Body of pancreas (tissue), 4 donors: ENCODE data around the gene PTPRN2. TPM values are rescaled to one million over a fixed set of nuclear protein-coding genes. Genes with fewer than 3 reads are reported as not detected.

Experiments
- ATAC-seq: fragments of 150-250 bp; one replicate; pipeline ENCODE4 v1.9.1; 2016
- DNase-seq, 4 donors: peaks; one replicate each; pipeline ENCODE4 v3.0.0-alpha.2; 2019
- H3K27ac ChIP-seq, 4 donors: fragments of 200-600 bp; sonication (generic); 1 replicate in 3 of 4; 2 replicates in 1 of 4; pipeline versions ENCODE4 v1.5.1 to v1.6.1; 2016 to 2019; ENCODE audit warnings: mild to moderate bottlenecking in 1 of 4, mixed read lengths in 1 of 4, moderate library complexity in 1 of 4
- H3K27me3 ChIP-seq, 2 donors: fragments of 200-600 bp; sonication (generic); one replicate each; pipeline ENCODE4 v1.6.0; 2016; ENCODE audit warnings: mild to moderate bottlenecking in 1 of 2
- H3K36me3 ChIP-seq, 2 donors: fragments of 200-600 bp; sonication (generic); replicated peaks in 1 of 2; 2 replicates each; pipeline ENCODE4 v1.5.1; 2016; ENCODE audit warnings: low read depth in 2 of 2; ENCODE audit not compliant: insufficient read depth in 1 of 2
- H3K4me1 ChIP-seq: fragments of 200-600 bp; sonication (generic); one replicate; pipeline ENCODE4 v1.6.0; 2016
- H3K4me3 ChIP-seq, 2 donors: fragments of 200-600 bp; sonication (generic); 1 replicate in 1 of 2; 2 replicates in 1 of 2; pipeline ENCODE4 v1.5.1; 2016 to 2019
- H3K9me3 ChIP-seq, 3 donors: fragments of 200-600 bp; sonication (generic); 1 replicate in 2 of 3; 2 replicates in 1 of 3; pipeline ENCODE4 v1.5.1; 2016
- CTCF ChIP-seq, 7 experiments: fragments of 450-650 bp in 4 of 7; fragments of 200-600 bp in 3 of 7; sonication (generic) in 3 of 7; IDR thresholded peaks; one replicate each; pipeline ENCODE4 v1.5.1; 2016 to 2019; ENCODE audit warnings: antibody characterized with exemption in 7 of 7
- POLR2A ChIP-seq, 3 donors: fragments of 450-650 bp; IDR thresholded peaks; one replicate each; pipeline ENCODE4 v1.6.1; 2016; ENCODE audit warnings: antibody characterized with exemption in 3 of 3, mild to moderate bottlenecking in 2 of 3
- WGBS, 2 donors: methylation state at CpG; one replicate each; pipeline ENCODE4 v1.1.5; 2017; 5-methylcytosine and 5-hydroxymethylcytosine counted together
- intact Hi-C: fragments of 100-400 bp; cut with DNase I; formaldehyde crosslinking; loops from one replicate; pipeline ENCODE4 v1.15.1; 2023
- total RNA-seq, 2 donors: library from RNA; depleted of rRNA; stranded (reverse); fragments of >200 nt; gene quantifications; one replicate each; pipeline ENCODE4 v1.1.0, GENCODE V29; 2016

The PTPRN2 gene
- total RNA-seq, 2 donors from 2014 or later = 31.6 to 76.1 TPM

GRCh38 chr7:158002486-158003080 is 585.0 kb downstream of the PTPRN2 start:
- Histone ChIP-seq H3K9me3 (no peaks in the 10 kb centered on the region), H3K4me3 (no peak overlapping the region), H3K27ac (no peak overlapping the region), H3K4me1 (no peaks in the 10 kb centered on the region), H3K36me3 (no peaks in the 10 kb centered on the region), H3K27me3 (no peaks in the 10 kb centered on the region)
- no peak for TF ChIP-seq CTCF (IDR thresholded peaks at IDR 0.05)
- no peak for TF ChIP-seq POLR2A (IDR thresholded peaks at IDR 0.05)
- WGBS, 2 donors = 81 to 91% methylated on average over 16 to 17 of the region's 17 CpGs
- intact Hi-C loops = no loop called here
- ATAC-seq (no peak), DNase-seq (no peak)

DNA sequence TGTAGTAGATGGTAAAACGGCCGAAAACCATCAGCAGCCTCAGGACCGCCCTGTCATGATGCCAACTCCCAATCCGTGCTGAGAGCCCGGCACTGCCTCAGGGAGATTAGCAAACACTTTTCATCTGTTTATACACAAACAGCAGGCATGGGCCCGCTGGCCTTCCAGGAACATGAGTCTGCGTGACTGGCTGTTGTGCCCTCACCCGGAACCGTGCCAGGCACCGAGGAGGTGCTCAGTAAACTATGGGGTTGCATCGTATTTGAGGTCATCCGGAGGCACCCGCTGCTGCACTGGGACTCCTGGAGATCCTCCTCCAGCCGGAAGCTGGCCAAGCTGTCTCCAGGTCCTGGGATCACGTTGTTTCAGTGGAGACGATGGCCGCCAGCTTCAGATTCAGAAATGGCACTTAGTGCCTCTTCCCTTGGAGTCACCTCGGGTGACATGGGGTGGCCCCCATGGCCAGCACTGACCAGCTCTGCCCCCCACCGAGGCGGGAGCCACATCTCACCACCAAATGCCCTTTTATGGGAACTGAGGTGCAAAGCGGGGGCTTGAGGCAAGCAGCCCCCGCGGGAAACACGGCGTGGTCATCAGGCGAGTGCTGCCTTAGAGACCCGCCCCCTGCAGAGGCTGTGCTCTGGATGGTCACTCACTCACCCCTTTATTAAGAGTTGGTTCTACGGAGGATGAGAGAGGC is 585.9 kb downstream of the PTPRN2 start:
- H3K4me3 ChIP-seq = no peak overlapping the region
- 89 to 90% methylated on average over 19 to 28 of the region's 28 CpGs for WGBS, 2 donors
- peak in 3 of 4 donors; percentile 29 to 40 (median 40) for DNase-seq
- no peaks in the 10 kb centered on the region for H3K36me3 ChIP-seq
- TF ChIP-seq CTCF (IDR thresholded peaks at IDR 0.05) (no peak), POLR2A (IDR thresholded peaks at IDR 0.05) (no peak)
- no peak for ATAC-seq
- no peaks in the 10 kb centered on the region for H3K27me3 ChIP-seq
- no peaks in the 10 kb centered on the region for H3K9me3 ChIP-seq
- intact Hi-C loops = no loop called here
- no peak overlapping the region for H3K27ac ChIP-seq
- H3K4me1 ChIP-seq = no peaks in the 10 kb centered on the region

- Histone ChIP-seq H3K9me3 (no peaks in the 10 kb centered on the region), H3K27ac (no peak overlapping the region), H3K27me3 (no peaks in the 10 kb centered on the region), H3K4me1 (no peaks in the 10 kb centered on the region), H3K4me3 (no peak overlapping the region), H3K36me3 (no peaks in the 10 kb centered on the region)
- ATAC-seq (no peak), DNase-seq (no peak)
- 81 to 93% methylated on average over 9 of the region's 12 CpGs for WGBS, 2 donors
- intact Hi-C loops = no loop called here
- TF ChIP-seq POLR2A (IDR thresholded peaks at IDR 0.05) (no peak), CTCF (IDR thresholded peaks at IDR 0.05) (no peak)
Observed at GRCh38 chr7:158001003-158001402, 586.6 kb downstream of the PTPRN2 start.

- Histone ChIP-seq H3K36me3 (no peaks in the 10 kb centered on the region), H3K27me3 (no peaks in the 10 kb centered on the region), H3K27ac (no peak overlapping the region), H3K4me3 (no peak overlapping the region), H3K4me1 (no peaks in the 10 kb centered on the region), H3K9me3 (no peaks in the 10 kb centered on the region)
- no peak for DNase-seq
- 54 to 57% methylated on average over 6 of the region's 6 CpGs for WGBS, 2 donors
- ATAC-seq = no peak
- intact Hi-C loops = no loop called here
- TF ChIP-seq CTCF (IDR thresholded peaks at IDR 0.05) = no peak
- TF ChIP-seq POLR2A (IDR thresholded peaks at IDR 0.05) = no peak
Observed at GRCh38 chr7:158000160-158000559, 587.5 kb downstream of the PTPRN2 start.
